Skeletal muscle satellite cell (primary cell): ENCODE results near the gene RGS16.

Experiments used
- H3K27me3 ChIP-seq: 2 replicates; pipeline ENCODE4 v1.7.0; 2013; ENCODE audit warnings: low read length; ENCODE audit not compliant: control insufficient read depth, insufficient read depth
- H3K36me3 ChIP-seq: 2 replicates; pipeline ENCODE4 v1.7.0; 2013; ENCODE audit warnings: mild to moderate bottlenecking, control low read depth, low read length; ENCODE audit not compliant: insufficient read depth
- H3K4me1 ChIP-seq: 2 replicates; pipeline ENCODE4 v1.7.0; 2013; ENCODE audit warnings: low read length; ENCODE audit not compliant: control insufficient read depth, insufficient read depth
- H3K4me2 ChIP-seq: 2 replicates; pipeline ENCODE4 v1.7.0; 2013; ENCODE audit warnings: mild to moderate bottlenecking, low read length
- H3K4me3 ChIP-seq: 2 replicates; pipeline ENCODE4 v1.7.0; 2013; ENCODE audit warnings: low read length
- H3K9ac ChIP-seq: 2 replicates; pipeline ENCODE4 v1.7.0; 2013; ENCODE audit warnings: mild to moderate bottlenecking, low read depth, low read length, moderate library complexity
- H3K9me3 ChIP-seq: replicated peaks from 2 replicates; pipeline ENCODE4 v1.7.0; 2013; ENCODE audit warnings: mild to moderate bottlenecking, control low read depth, low read length

The RGS16 gene

DNA sequence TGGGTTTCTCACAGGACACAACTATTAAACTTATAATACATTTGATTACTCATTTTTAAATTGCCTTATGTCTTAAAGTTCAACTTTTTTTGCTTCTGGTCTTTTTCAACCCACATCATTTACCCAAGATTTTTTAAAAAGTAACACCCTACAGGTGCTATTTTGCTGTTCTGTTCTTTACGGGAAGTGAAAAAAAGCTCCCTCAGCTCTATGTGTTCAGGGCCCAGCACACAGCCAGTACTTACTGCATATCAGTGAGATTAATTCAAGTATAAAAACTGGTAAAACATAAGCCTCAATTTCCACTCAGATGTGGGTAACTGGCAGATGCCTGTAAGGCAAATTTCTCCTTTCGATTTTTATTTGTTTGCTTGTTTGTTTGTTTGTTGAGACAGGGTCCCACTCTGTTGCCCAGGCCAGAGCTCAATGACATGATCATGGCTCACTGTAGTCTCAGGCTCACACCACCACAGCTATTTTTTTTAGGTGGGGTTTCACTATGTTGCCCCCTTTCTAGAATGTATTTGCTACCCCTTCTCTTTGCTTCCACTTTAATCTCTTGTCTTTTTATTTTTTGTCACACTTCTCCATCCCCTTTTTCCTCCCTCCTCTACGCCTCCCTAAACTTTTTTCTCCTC is 35.4 kb downstream of the RGS16 start:
- Histone ChIP-seq H3K4me3 (no peak overlapping the region), H3K9me3 (no peaks in the 10 kb centered on the region), H3K36me3 (no peaks in the 10 kb centered on the region), H3K27me3 (no peaks in the 10 kb centered on the region), H3K9ac (no peak overlapping the region), H3K4me1 (no peaks in the 10 kb centered on the region), H3K4me2 (no peak overlapping the region)

DNA sequence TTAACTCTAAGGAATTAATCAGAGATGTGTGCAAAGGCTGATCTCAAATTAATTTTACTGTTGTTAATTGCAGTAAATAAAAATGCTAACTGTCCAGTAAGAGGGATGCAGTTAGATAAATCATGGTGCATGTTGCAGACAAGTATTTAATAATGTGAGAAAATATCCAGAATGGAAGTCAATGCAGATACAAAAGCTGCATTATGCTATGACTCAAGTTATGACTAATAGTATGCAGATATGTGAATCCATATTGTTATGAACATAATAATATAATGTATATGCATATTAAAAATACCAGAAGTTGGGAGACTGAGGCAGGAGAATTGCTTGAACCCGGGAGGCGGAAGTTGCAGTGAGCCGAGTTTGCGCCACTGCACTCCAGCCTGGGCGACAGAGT is 36.6 kb downstream of the RGS16 start:
- Histone ChIP-seq H3K4me1 (no peaks in the 10 kb centered on the region), H3K4me3 (no peak overlapping the region), H3K4me2 (no peak overlapping the region), H3K27me3 (no peaks in the 10 kb centered on the region), H3K9me3 (no peaks in the 10 kb centered on the region), H3K36me3 (no peaks in the 10 kb centered on the region), H3K9ac (no peak overlapping the region)

DNA sequence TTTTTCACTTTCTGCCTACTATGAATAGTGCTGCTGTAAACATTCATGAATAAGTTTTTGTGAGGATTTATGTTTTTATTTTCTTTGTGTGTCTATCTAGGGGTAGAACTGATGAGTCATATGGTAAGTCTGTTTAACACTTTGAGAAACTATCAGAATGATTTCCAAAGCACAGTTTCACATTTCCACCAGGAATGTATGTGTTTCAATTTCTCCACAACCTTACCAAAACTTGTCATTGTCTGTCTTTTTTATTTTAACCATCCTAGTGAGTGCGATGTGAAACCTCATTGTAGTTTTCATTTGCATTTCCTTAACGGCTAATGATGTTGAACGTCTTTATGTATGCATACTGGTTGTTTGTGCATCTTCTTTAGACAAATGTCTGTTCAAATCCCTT is 38.7 kb downstream of the RGS16 start:
- Histone ChIP-seq H3K4me3 (no peak overlapping the region), H3K4me2 (no peak overlapping the region), H3K4me1 (no peaks in the 10 kb centered on the region), H3K27me3 (no peaks in the 10 kb centered on the region), H3K9me3 (no peaks in the 10 kb centered on the region), H3K36me3 (no peaks in the 10 kb centered on the region), H3K9ac (no peak overlapping the region)

DNA sequence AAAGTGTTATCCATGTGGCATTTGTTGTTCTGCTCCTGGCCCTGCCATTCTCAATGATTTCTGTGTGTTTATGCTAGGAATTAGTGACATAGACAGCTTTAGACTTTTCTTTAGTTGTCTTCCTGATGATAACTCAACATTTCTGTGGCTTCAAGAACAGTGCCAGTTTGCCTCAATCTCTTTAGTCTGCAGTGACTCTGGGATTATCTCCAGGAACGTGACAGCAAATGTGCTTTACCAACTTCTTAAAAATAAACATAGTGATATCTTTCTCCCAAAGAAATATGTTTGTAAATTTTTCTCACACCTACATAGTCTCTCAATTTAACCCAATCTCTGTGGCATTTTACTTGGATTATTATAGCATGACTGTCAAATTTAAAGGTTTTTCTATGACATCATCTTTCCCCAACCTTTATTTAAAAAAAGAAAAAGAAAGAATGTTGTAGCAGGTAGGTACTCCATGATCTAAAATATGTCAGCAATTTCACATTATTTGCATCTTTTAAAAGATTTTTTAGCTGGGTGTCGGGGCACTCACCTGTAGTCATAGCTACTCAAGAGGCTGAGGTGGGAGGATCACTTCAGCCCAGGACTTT is 39.7 kb downstream of the RGS16 start:
- Histone ChIP-seq H3K9ac (no peak overlapping the region), H3K4me2 (no peak overlapping the region), H3K4me1 (no peaks in the 10 kb centered on the region), H3K27me3 (peaks cover 1% of the 10 kb centered on the region), H3K9me3 (no peaks in the 10 kb centered on the region), H3K4me3 (no peak overlapping the region), H3K36me3 (no peaks in the 10 kb centered on the region)

DNA sequence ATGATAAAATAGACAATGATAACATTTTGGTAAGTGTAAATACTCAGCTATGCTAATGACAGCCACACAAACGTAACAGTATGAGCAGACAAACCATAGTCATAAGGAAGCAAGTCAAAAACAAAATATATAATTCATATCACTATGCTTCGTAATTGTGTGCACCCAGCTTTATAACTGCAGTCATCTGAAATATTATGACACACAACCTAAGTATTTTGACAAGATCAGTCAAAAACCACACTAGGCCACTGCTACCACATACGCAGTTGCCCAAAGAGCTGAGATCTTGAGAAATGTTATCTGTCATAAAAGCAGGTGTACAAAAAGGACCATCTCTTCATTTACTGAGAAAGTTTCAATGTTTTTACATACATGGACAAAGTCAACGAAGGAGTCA is 41.1 kb downstream of the RGS16 start:
- H3K27me3 ChIP-seq, result peaks cover 8% of the 10 kb centered on the region
- H3K9ac ChIP-seq, result no peak overlapping the region
- no peaks in the 10 kb centered on the region for H3K9me3 ChIP-seq
- no peaks in the 10 kb centered on the region for H3K4me1 ChIP-seq
- no peak overlapping the region for H3K4me2 ChIP-seq
- no peaks in the 10 kb centered on the region for H3K36me3 ChIP-seq
- no peak overlapping the region for H3K4me3 ChIP-seq

DNA sequence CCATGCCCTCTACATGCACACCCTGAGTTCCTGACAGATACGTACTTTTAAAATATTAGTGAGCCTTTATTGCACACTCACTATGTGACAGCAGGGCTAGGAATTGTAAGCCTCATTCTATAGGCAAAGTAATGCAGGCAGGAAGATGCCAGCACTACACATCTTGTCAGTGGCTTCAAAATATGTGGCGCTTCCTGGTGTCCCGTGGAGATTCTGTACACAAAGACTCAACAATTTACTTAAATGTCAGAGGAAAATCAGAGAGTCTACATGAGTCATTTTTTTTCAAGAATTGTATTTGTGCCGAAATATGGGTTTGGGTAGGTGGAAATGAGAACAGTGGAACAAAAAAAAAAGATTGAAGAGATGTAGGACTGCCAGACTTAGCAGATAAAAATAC is 42.7 kb downstream of the RGS16 start:
- Histone ChIP-seq H3K9me3 (no peaks in the 10 kb centered on the region), H3K4me1 (no peaks in the 10 kb centered on the region), H3K4me3 (no peak overlapping the region), H3K36me3 (no peaks in the 10 kb centered on the region), H3K27me3 (peaks cover 8% of the 10 kb centered on the region), H3K4me2 (no peak overlapping the region), H3K9ac (no peak overlapping the region)

DNA sequence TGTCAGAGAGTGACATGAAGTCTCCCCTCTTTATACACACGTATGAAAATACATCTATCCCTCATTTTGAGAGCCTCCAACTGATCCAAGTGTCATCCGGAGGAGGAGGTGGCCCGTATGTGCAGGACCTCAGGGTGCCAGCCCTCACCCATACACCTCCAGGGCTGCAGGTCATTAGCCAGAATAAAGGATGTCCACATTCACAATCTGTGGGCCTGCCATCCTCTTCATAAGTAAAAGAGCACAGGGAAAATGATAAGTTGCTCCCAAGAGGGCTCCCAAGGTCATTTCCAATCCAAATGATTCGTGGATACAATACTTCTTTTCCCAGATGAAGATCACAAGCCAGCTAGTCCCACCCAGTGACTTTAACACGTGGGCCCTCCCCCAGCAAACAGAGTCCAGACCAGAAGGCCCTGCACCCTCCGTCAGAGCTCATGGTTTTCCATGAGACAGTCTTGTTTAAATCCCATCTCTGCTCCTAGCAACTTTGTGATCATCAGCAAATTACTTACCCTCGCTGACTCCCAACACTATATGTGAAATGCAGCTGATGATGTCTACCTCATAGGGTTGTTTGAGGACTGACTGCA is 43.7 kb downstream of the RGS16 start:
- H3K9me3 ChIP-seq, result no peaks in the 10 kb centered on the region
- no peak overlapping the region for H3K4me2 ChIP-seq
- H3K9ac ChIP-seq, result no peak overlapping the region
- peaks cover 8% of the 10 kb centered on the region for H3K27me3 ChIP-seq
- no peak overlapping the region for H3K4me3 ChIP-seq
- H3K4me1 ChIP-seq, result no peaks in the 10 kb centered on the region
- H3K36me3 ChIP-seq, result no peaks in the 10 kb centered on the region

DNA sequence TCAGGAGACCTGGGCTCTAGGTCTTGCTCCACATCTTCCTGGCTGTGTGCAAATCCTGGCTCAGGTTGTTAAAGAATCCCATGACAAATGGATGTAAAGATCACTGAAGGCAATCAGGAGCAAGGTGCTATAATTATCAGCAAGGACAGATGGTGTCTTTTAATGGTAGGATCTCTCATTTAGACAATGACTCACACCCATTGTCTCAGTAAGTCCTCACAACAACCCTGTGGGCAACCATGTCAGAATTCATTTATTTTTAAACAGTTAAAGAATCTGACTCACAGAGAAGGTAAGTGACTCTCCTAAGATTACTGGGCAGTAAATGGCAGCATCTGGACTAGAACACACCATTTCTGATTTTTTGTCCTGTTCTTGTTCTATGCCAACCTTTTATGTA is 47.9 kb downstream of the RGS16 start:
- H3K36me3 ChIP-seq, result no peaks in the 10 kb centered on the region
- H3K4me3 ChIP-seq, result no peak overlapping the region
- no peaks in the 10 kb centered on the region for H3K4me1 ChIP-seq
- H3K27me3 ChIP-seq, result peaks cover 8% of the 10 kb centered on the region
- no peak overlapping the region for H3K4me2 ChIP-seq
- no peaks in the 10 kb centered on the region for H3K9me3 ChIP-seq
- H3K9ac ChIP-seq, result no peak overlapping the region

DNA sequence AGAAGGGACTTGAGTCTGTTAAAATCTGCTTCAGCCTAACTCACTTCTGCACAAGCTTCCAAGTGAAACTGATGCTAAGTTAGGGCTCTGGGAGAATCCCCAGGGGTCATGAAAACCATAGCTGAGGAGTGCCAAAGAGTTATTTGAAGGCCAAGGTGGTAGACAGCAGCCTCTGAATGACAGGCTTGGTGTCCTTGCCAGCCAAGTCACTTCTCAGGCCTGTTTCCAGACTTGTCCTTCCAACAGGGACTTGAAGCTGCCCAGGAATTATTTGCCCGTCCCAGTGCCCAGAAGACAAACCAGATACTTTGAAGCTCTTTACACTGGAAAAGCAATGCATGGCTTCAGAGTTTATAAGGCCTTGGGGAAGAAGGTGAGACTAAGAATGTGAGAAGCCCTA is 48.7 kb downstream of the RGS16 start:
- no peaks in the 10 kb centered on the region for H3K4me1 ChIP-seq
- no peaks in the 10 kb centered on the region for H3K9me3 ChIP-seq
- peaks cover 8% of the 10 kb centered on the region for H3K27me3 ChIP-seq
- H3K9ac ChIP-seq, result no peak overlapping the region
- no peaks in the 10 kb centered on the region for H3K36me3 ChIP-seq
- no peak overlapping the region for H3K4me3 ChIP-seq
- no peak overlapping the region for H3K4me2 ChIP-seq

DNA sequence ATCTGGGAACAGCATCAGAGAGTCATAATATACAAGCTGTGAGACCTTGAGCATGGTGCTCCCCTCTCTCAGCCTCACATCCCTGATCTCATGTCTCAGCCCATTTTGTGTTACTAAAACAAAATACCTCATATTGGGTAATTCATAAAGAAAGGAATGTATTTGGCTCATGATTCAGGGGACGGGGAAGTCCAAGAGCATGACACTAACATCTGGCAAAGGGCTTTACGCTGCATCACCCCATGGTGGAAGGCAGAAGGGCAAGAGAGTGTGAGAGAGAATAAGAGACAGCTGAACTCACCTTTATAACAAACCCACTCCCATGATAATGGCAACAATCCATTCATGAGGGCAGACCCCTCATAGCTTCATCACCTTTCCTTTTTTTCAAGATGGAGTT is 51.7 kb downstream of the RGS16 start:
- Histone ChIP-seq H3K36me3 (no peaks in the 10 kb centered on the region), H3K4me2 (no peak overlapping the region), H3K9ac (no peak overlapping the region), H3K9me3 (no peaks in the 10 kb centered on the region), H3K27me3 (peaks cover 7% of the 10 kb centered on the region), H3K4me1 (no peaks in the 10 kb centered on the region), H3K4me3 (no peak overlapping the region)

DNA sequence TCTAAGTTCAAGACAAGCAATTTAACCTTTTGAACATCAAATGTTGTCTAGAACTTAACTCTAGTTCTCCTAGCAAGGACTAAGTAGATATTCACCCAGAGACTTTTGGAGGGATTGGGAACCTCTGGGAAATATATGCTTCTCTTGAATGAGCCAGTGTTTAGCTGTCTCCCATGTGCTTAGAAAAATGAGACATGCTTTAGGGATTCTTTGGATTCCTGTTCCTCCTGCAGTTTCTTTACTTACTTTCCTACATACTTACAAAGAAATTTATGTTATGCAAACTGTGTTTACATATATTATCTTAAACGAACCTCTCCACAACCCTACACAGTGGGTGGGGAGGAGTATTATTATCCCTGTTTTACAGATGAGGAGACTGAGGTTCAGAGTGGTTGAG is 54.4 kb downstream of the RGS16 start:
- Histone ChIP-seq H3K4me3 (no peak overlapping the region), H3K4me1 (no peaks in the 10 kb centered on the region), H3K36me3 (no peaks in the 10 kb centered on the region), H3K9ac (no peak overlapping the region), H3K4me2 (no peak overlapping the region), H3K9me3 (no peaks in the 10 kb centered on the region), H3K27me3 (peaks cover 7% of the 10 kb centered on the region)

DNA sequence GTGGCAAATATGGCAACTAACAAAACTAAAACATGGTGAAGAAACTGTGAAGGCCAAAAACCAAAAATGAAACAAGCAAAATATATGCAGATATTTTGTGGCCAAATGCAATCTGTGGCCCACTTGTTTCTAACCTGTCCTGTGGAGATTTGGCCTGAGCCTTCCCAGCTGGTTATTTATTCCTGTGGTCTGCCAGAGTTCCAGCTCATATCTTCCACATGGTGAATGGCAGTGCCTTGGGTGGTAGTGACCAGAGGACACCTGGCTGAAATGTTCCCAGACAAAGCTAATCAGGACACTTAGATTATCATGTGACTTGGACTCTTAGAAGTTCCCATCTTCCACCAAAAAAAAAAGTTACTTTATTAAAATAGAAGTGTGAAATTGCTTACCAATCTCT is 54.8 kb downstream of the RGS16 start:
- no peak overlapping the region for H3K9ac ChIP-seq
- H3K4me1 ChIP-seq, result no peaks in the 10 kb centered on the region
- H3K9me3 ChIP-seq, result no peaks in the 10 kb centered on the region
- H3K4me2 ChIP-seq, result no peak overlapping the region
- H3K36me3 ChIP-seq, result no peaks in the 10 kb centered on the region
- H3K4me3 ChIP-seq, result no peak overlapping the region
- H3K27me3 ChIP-seq, result peaks cover 7% of the 10 kb centered on the region
